ENCODE data around the gene CDK5RAP2. TPM values are rescaled to one million over a fixed set of nuclear protein-coding genes. Genes with fewer than 3 reads are reported as not detected.

Gene CDK5RAP2
- total RNA-seq, 6 experiments from 2014 or later, result 25.9 to 61.6 (median 34.7) TPM

- no peaks in the 10 kb centered on the region for H3K27me3 ChIP-seq
- H3K36me3 ChIP-seq, result peaks cover 0 to 28% (median 9%) of the 10 kb centered on the region in 4 donors
- intact Hi-C loops (cut with DNase I), result no loop called here
- no peaks in the 10 kb centered on the region for H3K9me3 ChIP-seq
- no peak overlapping the region for H3K4me3 ChIP-seq
- peaks cover 0 to 40% (median 0%) of the 10 kb centered on the region in 4 donors for H3K4me1 ChIP-seq
- no peak for TF ChIP-seq CTCF (IDR thresholded peaks at IDR 0.05)
- no peak for TF ChIP-seq POLR2A (IDR thresholded peaks at IDR 0.05)
- ATAC-seq (no peak), DNase-seq (no peak)
- WGBS (ENCODE audit: insufficient coverage, low coverage, low lambda C conversion rate, missing lambda C conversion rate), result 72% methylated on average over 2 of the region's 3 CpGs
- peak overlapping the region in 1 of 3 donors; percentile 50 for H3K27ac ChIP-seq
These were observed 176.5 kb downstream of the CDK5RAP2 start for GRCh38 chr9:120403543-120403856.

GRCh38 chr9:120402741-120403542, 177.0 kb downstream of the CDK5RAP2 start:
- 84% methylated on average over 13 of the region's 13 CpGs for WGBS (ENCODE audit: insufficient coverage, low coverage, low lambda C conversion rate, missing lambda C conversion rate)
- no peaks in the 10 kb centered on the region for H3K27me3 ChIP-seq
- peaks cover 0 to 22% (median 6%) of the 10 kb centered on the region in 4 donors for H3K36me3 ChIP-seq
- no peak for TF ChIP-seq POLR2A (IDR thresholded peaks at IDR 0.05)
- TF ChIP-seq CTCF (IDR thresholded peaks at IDR 0.05), result no peak
- intact Hi-C loops (cut with DNase I), result no loop called here
- no peak for DNase-seq
- H3K27ac ChIP-seq, result peak overlapping the region in 1 of 3 donors; percentile 50
- peak in 3 of 4 donors; percentile 27 to 68 (median 54) for ATAC-seq
- H3K4me3 ChIP-seq, result no peak overlapping the region
- H3K4me1 ChIP-seq, result peaks cover 0 to 40% (median 0%) of the 10 kb centered on the region in 4 donors
- no peaks in the 10 kb centered on the region for H3K9me3 ChIP-seq

- DNase-seq, result no peak
- WGBS (ENCODE audit: insufficient coverage, low coverage, low lambda C conversion rate, missing lambda C conversion rate), result 50% methylated on average over 2 of the region's 2 CpGs
- H3K9me3 ChIP-seq, result no peaks in the 10 kb centered on the region
- H3K4me3 ChIP-seq, result no peak overlapping the region
- H3K4me1 ChIP-seq, result peaks cover 0 to 49% (median 3%) of the 10 kb centered on the region in 4 donors
- intact Hi-C loops (cut with DNase I), result no loop called here
- peak in 3 of 4 donors; percentile 18 to 58 (median 49) for ATAC-seq
- peaks cover 0 to 16% (median 6%) of the 10 kb centered on the region in 4 donors for H3K36me3 ChIP-seq
- H3K27ac ChIP-seq, result peak overlapping the region in 1 of 3 donors; percentile 50
- H3K27me3 ChIP-seq, result no peaks in the 10 kb centered on the region
- TF ChIP-seq CTCF (IDR thresholded peaks at IDR 0.05), result no peak
These were observed 180.0 kb downstream of the CDK5RAP2 start for GRCh38 chr9:120399940-120400339.

- no peaks in the 10 kb centered on the region for H3K27me3 ChIP-seq
- peaks cover 0 to 14% (median 6%) of the 10 kb centered on the region in 4 donors for H3K36me3 ChIP-seq
- no peak for ATAC-seq
- intact Hi-C loops (cut with DNase I), result no loop called here
- no peak overlapping the region for H3K4me3 ChIP-seq
- DNase-seq, result no peak
- no peaks in the 10 kb centered on the region for H3K9me3 ChIP-seq
- TF ChIP-seq POLR2A (IDR thresholded peaks at IDR 0.05) (no peak), CTCF (IDR thresholded peaks at IDR 0.05) (no peak)
- H3K4me1 ChIP-seq, result peaks cover 0 to 57% (median 10%) of the 10 kb centered on the region in 4 donors
- no peak overlapping the region for H3K27ac ChIP-seq
These were observed 181.7 kb downstream of the CDK5RAP2 start for GRCh38 chr9:120398286-120398685.
